Measurements from ENCODE around the gene LRRC39.

The LRRC39 gene

DNA sequence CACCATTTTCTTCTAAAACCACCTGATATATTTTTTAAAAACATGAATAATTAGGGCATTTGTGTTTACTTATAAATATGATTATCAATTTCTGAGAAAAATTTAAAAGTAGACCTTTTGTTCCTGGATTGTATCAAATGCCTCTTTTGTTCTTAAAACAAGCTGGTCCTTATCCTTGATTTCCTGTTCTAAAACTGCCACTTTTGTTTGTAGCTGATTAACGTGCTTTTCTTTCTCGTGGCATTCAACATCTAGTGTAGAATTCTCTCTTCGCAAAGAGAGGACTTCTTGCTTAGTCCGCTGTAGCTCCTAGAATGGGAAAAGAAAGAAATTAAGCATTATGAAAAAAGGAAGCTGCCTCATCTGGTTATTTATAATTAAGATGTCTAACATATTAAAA is 70.4 kb downstream of the LRRC39 start:
- TF ChIP-seq ZFX (IDR thresholded peaks at IDR 0.05), result no peak
- no peak for TF ChIP-seq CTCF (conservative IDR thresholded peaks at IDR 0.05)
- H3K27ac ChIP-seq, result no peak overlapping the region

GRCh38 chr1:100101564-100101963 is 76.5 kb downstream of the LRRC39 start:
- TF ChIP-seq CTCF (conservative IDR thresholded peaks at IDR 0.05) (no peak), ZFX (IDR thresholded peaks at IDR 0.05) (no peak)
- H3K27ac ChIP-seq, result no peak overlapping the region

GRCh38 chr1:100100202-100100601 is 77.9 kb downstream of the LRRC39 start:
- TF ChIP-seq ZFX (IDR thresholded peaks at IDR 0.05) (no peak), CTCF (conservative IDR thresholded peaks at IDR 0.05) (no peak)
- H3K27ac ChIP-seq, result no peak overlapping the region

Data from C4-2B (cell line).